GM18517 (cell line): ENCODE results near the gene IL17F.
"Not testable (repeated sequence)": the region's sequence is repeated elsewhere in the genome, so short reads cannot be mapped to it uniquely, and the experiment has no call there.

Experiments used
- ATAC-seq: cut with Tn5 transposase; IDR thresholded peaks from one replicate; pipeline ENCODE4 v1.9.1; 2021; ENCODE audit warnings: mild to moderate bottlenecking, moderate library complexity; ENCODE audit not compliant: unreplicated experiment

The IL17F gene

DNA sequence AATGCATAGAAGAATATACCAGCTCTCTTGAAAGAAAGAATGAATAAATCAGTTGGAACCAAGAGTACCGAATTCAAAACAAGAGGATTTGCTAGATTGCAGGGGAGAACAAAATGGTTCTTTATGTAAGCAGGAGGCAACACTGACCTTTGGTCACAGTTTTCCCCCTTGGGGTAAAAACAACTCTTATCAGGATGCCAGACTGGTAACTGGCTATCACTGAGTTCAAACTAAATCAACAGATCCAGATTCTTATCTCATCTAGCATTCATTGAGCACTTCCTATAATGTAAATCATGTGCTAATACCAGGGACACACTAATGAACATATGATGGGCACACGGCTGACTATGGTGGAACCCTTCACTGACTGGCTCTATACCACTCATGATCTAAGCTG lies 4.8 kb upstream of the IL17F start:
- no peak for ATAC-seq

DNA sequence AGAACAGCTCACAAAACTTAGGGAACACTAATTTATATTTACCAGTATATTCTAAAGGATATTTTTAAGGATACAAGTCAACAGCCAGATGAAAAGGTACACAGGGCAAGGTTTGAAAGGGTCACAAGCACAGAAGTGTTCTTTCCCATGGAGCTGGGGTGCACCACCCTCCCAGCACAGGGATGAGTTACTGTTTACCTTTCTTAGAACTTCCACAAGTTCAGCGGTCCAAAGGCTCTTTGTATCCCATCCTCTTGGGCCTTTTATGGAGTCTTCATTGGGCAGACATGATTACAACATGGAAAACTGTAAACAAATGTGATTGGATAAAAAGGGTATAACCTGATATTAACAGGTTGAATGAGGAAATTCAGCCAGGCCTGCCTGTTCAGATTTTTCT lies 1.1 kb upstream of the IL17F start:
- no peak for ATAC-seq

- no peak for ATAC-seq
Observed at GRCh38 chr6:52243282-52243893, 912 bp downstream of the IL17F start.

- ATAC-seq = no peak
Observed at GRCh38 chr6:52241819-52242218, 2.5 kb downstream of the IL17F start.

DNA sequence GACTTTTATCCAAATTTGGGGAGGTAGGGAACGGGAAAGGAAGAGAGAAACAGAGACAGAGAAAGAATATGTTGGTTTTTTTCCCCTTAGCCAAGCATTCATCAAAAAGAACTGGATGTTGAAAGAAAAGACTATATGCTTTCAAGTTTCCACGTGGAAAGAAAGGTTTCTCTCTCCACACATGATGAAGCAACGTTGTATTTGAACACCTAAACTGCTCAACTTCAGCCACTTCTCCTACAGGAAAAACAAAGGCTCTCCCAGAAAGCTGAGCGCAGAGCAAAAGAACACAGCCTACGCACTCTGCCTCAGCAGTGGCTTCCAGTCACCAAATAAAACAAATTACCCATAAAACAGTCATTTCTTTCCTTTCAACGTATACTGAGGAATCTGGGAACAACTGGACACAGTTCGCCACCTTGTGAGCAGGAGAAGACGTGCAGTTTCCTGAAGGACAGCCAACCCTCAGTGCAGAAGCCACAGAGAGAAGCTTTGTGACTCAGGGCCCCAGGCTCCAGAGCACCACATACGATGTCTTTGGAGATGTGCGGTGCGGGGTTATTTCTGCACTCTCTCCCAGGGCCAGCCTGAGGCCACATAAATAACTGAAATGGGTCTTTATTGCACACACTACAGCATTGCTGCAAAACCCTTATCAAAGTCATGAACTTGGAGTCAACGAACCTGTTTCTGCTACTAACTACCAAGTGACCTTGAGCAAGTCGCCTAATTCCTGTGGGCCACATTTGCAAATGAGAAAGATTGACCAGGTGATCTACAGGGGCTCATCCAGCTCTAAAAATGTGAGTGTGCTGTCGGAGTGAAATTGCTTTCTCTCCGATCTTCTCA lies 10.1 kb downstream of the IL17F start:
- ATAC-seq = peak; percentile 79

GRCh38 chr6:52233005-52233404 lies 11.3 kb downstream of the IL17F start:
- ATAC-seq = no peak

DNA sequence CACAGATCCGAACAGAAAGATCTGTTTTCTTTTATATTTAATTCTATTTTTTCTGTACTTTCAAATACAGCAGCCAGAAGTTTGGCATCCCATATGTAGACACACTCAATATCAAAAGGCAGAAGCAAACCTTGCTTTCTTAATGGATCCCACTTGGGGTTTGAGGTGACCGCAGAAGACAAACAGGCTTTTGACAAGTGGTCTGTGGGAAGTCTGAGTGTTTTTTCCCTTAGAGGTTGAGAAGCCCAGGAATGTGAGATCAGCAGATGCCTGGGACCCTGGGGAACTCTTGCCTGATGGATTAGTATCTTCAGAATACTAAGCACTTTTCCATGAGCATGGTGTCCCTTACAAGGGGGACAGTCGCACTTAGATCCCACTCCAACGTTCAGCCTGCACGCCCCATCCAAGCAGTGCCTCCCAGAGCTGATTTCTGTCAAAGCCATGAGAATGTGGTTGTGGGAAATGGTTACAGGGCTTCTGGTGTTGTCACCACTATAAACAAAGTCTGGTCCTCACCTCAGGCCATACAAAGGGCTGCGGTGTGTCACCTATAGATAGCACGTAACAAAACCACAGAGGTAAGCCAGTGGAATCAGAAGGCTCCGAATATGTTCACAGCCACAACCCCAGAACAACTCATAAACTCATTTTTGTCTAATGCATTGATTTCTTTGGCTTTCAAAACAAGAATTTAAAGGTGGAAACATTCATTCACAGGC lies 12.7 kb downstream of the IL17F start:
- no peak for ATAC-seq

GRCh38 chr6:52230685-52231084 lies 13.6 kb downstream of the IL17F start:
- no peak for ATAC-seq

DNA sequence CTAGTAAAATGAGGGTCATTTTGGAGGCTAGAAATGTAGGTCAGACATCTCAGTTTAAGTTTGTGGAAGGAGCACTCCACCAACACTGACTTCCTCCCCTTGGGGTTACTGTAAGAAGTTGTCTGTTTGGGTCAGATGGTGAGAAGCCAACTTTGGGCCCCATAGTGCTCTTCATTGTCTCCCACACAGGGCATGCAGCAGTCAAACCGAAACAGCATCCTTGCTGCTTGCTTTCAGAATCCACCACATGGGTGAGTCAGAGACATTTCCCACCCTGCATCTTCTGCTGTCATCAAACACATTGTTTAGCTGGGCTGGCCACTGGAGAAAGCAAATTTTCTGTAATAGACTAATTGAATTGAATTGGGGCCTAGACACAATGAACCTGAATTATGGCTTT lies 16.8 kb downstream of the IL17F start:
- ATAC-seq = peak; percentile 100

DNA sequence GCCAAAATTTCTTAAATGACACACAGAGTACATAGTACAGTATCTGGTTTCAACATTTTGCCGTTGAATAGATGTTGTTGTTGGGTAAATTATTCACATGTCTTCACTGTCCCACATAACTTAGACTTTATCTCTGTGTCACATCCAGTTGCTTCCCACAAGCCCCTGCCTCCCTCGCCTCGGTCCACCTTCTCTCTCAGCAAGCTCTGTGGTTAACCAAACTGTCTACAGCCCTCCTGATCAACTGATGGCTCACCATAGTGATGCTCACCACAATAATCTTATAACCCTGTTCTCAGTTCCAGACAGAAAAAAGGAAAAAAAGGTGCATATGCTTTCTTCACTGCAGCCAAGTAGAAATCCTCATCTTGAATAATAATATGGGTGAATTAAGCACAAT lies 23.0 kb downstream of the IL17F start:
- ATAC-seq = peak; percentile 74

DNA sequence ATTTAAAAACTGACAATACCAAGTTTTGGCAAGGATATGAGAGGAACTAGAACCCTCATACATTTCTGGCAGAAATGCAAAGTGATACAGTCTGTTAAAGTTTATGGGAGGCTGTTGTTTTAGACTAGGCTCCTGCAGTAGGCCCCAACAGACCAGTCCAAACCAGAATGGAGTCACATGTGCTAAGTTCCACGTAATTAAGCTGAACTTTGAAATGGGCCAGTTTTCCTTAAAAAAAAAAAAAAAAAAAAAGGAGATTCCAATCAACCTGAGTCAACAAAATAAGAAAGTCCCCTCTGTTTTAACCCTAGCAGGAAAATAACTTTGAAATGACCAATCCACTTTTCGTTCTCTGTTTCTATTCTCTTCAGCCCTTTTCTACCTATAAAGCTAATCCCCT lies 26.5 kb downstream of the IL17F start:
- ATAC-seq = no peak

DNA sequence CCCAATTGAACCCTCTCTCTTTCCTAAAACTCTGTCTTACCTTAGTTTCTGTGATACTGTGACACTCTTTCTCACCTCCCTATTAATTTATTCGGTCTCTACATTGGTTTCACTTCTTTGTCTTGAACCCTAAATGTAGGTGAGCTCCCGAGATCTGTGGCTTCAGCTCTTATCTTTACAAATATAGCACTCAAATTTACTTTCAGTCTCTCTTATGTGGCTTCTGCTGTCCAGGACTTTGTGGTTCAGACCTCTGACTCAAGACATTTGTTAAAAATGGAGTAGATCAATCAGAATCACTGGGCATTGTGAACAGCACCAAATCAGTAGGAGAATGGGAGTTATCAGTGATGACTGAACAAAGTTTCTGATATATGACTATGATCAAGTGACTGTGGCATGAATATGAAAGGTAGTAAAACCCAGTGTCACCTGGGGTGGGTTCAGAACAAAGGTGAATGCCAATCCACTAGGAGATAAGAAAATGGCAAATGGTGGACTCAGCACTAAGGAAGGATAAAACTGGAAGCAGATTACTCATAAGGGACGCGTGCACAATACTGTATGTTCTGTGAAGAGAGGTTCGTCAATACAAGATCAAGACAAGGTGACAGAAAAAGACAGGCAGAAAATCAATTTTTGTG lies 27.2 kb downstream of the IL17F start:
- peak; percentile 50 for ATAC-seq

DNA sequence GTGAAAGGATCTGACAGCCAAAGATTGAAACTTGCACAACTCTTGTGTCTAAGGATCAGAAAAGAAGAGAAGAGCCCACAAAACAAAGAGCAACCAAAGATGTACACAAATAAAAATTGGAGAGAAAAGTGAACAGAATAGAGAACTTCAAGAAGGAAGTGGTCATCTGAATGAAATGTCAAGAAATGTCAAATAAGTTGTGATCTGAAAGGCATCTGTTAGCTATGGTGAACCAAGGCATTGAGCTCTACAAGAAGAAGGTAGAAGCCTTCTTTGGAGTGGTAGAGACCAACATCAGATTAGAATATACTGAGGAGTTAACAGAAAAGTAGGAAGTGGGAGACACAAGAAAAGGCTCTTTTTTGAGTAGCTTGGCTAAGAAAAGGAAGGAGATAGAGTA lies 28.5 kb downstream of the IL17F start:
- no peak for ATAC-seq

DNA sequence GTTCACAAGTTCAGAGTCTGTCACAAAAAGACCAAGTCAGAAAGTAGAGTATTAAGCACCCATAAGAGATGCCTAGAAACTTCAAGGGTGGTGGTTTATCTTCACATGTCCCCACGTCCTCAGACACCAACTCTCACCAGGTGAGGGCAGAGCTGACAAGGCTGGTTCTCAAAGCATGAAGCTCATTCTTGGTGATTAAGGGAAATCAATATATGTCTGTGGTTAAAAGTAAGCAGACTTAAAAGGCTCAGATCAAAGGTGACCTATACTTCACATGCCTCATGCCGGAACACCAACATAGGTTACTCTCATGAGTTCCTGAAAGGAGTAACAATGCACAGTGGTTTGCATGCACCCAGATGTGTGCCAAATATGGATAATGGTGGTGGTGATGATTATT lies 31.2 kb downstream of the IL17F start:
- no peak for ATAC-seq

- peak; percentile 89 for ATAC-seq
Observed at GRCh38 chr6:52210227-52210626, 34.1 kb downstream of the IL17F start.

GRCh38 chr6:52209770-52210169 lies 34.5 kb downstream of the IL17F start:
- ATAC-seq = peak; percentile 47

GRCh38 chr6:52208612-52209011 lies 35.7 kb downstream of the IL17F start:
- no peak for ATAC-seq

- no peak for ATAC-seq
Observed at GRCh38 chr6:52207066-52207465, 37.2 kb downstream of the IL17F start.

DNA sequence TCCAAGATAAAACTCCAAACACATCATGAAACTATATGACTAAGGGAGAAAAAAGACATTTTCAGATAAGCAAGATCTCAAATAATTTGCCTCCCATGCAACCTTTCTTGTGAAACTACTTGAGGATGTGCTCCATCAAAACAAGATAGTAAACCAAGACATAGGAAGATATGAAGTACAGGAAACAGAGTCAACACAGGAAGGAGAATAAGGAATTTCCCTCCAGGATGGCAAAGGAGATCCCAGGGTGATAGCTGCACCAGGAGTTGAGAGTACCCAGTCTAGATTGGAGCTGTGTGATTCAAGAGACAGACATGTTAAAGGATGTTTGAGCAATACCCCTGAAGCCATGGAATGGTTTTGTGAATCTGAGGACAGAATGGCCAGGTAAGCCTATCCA lies 42.8 kb downstream of the IL17F start:
- ATAC-seq = no peak

- ATAC-seq = no peak
Observed at GRCh38 chr6:52201046-52201445, 43.3 kb downstream of the IL17F start.

DNA sequence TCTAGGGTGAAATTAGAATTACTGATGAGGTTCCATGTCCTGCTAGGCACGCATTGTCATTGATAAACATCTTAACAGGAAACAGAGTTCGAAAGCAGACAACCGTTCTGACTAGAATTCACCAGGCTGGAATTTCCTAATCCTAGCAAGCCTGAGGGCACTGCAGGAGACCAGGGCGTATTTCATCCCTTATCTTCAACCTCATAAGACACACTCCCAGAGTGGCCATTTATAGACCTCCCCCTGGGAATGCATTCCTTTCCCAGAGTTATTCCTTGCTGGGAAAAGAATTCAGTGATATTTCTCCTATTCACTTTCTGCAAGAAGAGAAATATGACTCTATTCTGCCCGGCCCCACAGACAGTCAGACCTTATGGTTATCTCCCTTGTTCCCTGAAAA lies 44.2 kb downstream of the IL17F start:
- not testable (repeated sequence) for ATAC-seq
